Colon (tissue), 2 donors: ENCODE measurements around the gene CACNA1F.

Experiments
- FAIRE-seq: peaks from 2 replicates; lab custom pipeline; 2012; peaks lifted over from hg19 to GRCh38; lab: Jason Lieb, UNC
- donor health status: control.
- donor health status: control.

Gene CACNA1F

GRCh38 chrX:49197543-49198087, 35.5 kb downstream of the CACNA1F start:
- no peak for FAIRE-seq

GRCh38 chrX:49193542-49193964, 39.6 kb downstream of the CACNA1F start:
- no peak for FAIRE-seq

- FAIRE-seq = no peak
Observed at GRCh38 chrX:49192722-49193328, 40.3 kb downstream of the CACNA1F start.

DNA sequence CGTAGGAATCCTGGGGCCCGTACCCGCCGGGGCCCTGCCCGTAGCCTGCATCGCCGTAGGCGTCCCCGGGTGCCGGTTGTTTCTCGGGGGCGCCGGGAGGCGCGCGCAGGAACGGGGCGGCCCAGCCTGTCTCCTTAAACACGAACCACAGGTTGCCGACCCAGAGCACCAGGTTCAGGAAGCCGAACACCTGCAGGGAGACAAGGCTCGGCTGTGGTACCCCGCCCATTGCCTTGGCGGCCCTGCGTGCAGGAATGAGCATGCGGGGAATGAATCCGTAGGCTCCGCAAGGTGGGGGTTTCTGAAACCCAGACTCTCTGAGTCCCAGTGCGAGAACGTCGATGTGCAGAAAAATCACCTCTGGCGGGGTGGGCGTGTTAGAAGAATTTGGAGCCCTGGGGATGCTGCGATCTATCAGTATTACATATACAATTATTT, 41.5 kb downstream of the CACNA1F start:
- no peak for FAIRE-seq

- FAIRE-seq = peak; percentile 100
Observed at GRCh38 chrX:49190821-49191573, 42.1 kb downstream of the CACNA1F start.

GRCh38 chrX:49189606-49190005, 43.5 kb downstream of the CACNA1F start:
- no peak for FAIRE-seq

GRCh38 chrX:49188468-49189076, 44.6 kb downstream of the CACNA1F start:
- no peak for FAIRE-seq

- no peak for FAIRE-seq
Observed at GRCh38 chrX:49187526-49187925, 45.6 kb downstream of the CACNA1F start.

DNA sequence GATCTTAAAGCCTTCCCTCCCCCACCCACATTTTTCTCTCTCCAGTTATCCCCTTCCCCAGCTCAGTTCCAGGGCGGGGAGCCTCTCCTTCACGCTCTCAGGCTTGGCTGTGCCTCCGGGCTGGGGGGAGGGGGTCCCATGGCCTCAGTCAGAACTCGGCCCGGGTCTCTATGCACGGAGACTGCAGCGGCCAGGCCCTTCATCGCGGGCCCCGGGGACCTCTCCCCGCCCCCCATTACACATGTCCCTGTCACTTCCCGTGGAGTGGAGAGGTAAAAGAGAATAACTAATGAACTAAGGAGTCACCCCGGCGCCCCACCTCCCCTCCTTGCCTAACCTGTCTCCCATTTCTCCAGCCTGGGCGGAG, 46.1 kb downstream of the CACNA1F start:
- FAIRE-seq = no peak

GRCh38 chrX:49186125-49187027, 46.8 kb downstream of the CACNA1F start, which contains the start of gene PRICKLE3:
Gene PRICKLE3, minus strand, starts transcription at chrX:49186373. Its CDS starts 76 bp downstream, at chrX:49186297.
- no peak for FAIRE-seq

GRCh38 chrX:49184294-49185281, 48.6 kb downstream of the CACNA1F start:
- FAIRE-seq = peak; percentile 88

GRCh38 chrX:49183701-49184281, 49.3 kb downstream of the CACNA1F start:
- FAIRE-seq = no peak

GRCh38 chrX:49179358-49179757, 53.8 kb downstream of the CACNA1F start:
- FAIRE-seq = no peak

DNA sequence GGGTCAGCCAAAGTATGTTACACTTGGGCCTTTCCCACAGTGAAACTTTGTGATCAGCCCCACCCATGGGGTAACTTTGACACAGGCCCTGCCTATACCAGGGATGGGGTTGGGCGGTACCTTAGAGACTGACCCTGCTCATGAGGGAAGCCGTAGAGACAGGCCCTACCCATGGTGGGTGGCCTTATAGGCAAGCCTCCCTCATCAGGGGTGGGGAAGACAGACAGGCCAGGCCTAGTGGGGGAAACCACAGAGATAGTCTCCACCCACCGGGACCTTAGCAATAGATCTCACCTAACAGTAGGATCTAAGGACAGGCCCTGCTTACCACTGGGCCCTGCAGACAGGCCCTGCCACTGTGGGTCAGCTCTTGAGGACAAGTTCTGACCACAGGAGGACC, 54.6 kb downstream of the CACNA1F start:
- no peak for FAIRE-seq

GRCh38 chrX:49177873-49178480, 55.2 kb downstream of the CACNA1F start:
- no peak for FAIRE-seq

DNA sequence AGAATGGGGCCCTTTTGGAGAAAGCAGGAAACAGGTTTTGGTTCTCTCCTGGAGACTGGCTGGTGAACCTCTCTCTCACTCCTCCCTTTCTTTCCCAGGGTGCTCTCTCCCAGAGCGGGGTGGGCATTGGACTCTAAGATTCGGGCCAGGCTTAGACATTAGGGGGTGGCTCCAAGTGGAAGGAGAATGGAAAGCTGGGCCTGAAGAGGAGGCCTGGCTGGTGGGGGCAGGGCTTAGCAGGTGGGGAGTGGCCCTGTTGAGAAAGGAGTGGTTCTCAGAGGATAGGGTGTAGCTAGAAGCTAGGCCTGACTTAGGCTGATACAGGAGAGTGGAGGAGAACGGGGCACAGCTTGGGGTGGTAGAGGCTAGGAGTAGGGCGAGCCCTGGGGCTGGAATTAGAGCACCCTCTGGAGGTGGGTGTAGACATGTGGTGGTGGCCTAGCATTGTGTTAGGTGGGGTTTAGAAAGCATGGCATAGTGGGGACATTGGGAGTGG, 55.8 kb downstream of the CACNA1F start:
- FAIRE-seq = no peak

DNA sequence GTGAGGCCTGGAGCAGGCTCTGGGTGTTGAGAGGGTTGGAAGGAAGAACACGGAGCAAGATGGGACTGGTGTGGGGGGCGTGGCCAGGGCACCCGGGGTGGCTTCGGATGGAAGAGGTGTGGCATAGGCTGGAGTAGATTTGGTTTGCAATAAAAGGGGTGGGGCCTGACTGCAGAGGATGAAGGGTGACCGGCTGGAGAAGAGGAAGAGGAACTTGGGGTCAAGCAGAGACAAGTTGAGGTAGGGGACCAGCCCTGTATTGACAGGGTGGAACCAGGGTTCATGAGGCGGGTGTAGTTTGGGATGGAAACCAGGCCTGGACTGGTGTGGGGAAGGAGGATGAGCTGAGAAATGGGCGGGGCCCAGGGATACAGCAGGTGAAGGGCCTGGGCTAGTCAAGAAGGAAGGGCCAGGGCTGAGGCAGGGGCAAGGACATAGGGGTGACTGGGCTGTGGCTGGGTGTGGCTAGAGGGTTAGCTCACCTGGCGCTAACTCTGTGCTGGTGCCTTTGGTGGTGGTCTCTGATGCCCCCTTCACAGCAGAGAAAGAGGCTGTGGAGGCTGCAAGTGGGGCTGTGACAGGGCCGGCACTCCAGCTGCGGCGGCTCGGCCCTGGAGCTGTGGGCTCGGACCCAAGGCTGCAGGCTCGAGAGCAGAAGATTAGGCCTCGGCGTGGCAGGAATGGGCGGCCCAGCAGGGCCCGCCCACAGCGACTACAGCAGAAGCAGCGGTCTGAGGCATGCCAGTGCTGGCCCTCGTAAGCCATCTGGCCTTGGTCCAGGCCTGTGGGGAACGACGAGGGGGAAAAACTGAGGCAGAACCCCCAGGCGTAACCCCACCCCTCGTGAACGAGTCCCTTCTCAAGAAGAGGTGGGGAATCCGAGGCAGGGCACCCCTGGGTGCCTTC, 56.5 kb downstream of the CACNA1F start:
- no peak for FAIRE-seq

- no peak for FAIRE-seq
Observed at GRCh38 chrX:49175435-49176274, 57.5 kb downstream of the CACNA1F start.
